Activated T-cell treated with anti-CD3 and anti-CD28 coated beads, Interleukin-2, amount 50 U/mL, for 72 hours (primary cell): Measurements from ENCODE around the gene GRPEL2. TPM values are rescaled to one million over a fixed set of nuclear protein-coding genes. Genes with fewer than 3 reads are reported as not detected.
"Not testable (repeated sequence)": the region's sequence is repeated elsewhere in the genome, so short reads cannot be mapped to it uniquely, and the experiment has no call there.

Source experiments
- ATAC-seq, 2 donors: fragments of 150-1000 bp; cut with Tn5 transposase; replicated peaks in 1 of 2; 2 replicates each; pipeline ENCODE4 v1.10.0; 2021; ENCODE audit warnings: moderate library complexity in 2 of 2, mild to moderate bottlenecking in 1 of 2
- DNase-seq, 2 donors: peaks; one replicate each; pipeline ENCODE4 v3.0.0; 2021 to 2022; ENCODE audit warnings: mixed read lengths in 1 of 2
- H3K27ac Mint-ChIP-seq: one replicate; pipeline ENCODE4 v1.8.0; 2022; ENCODE audit warnings: mild to moderate bottlenecking, moderate library complexity, mixed read lengths
- H3K27me3 Mint-ChIP-seq: one replicate; pipeline ENCODE4 v1.8.0; 2022; ENCODE audit warnings: low read depth, mixed read lengths
- H3K36me3 Mint-ChIP-seq, 2 donors: one replicate each; pipeline ENCODE4 v1.8.0; 2022; ENCODE audit warnings: mixed read lengths in 2 of 2, mild to moderate bottlenecking in 1 of 2; ENCODE audit not compliant: insufficient read depth in 2 of 2
- H3K4me1 Mint-ChIP-seq: one replicate; pipeline ENCODE4 v1.8.0; 2022; ENCODE audit warnings: low read depth, mixed read lengths
- H3K4me3 Mint-ChIP-seq, 2 donors: one replicate each; pipeline ENCODE4 v1.8.0; 2022; ENCODE audit warnings: mild to moderate bottlenecking in 2 of 2, mixed read lengths in 2 of 2, moderate library complexity in 2 of 2
- H3K9me3 Mint-ChIP-seq, 2 donors: one replicate each; pipeline ENCODE4 v1.8.0; 2022; ENCODE audit warnings: mixed read lengths in 2 of 2
- total RNA-seq, 2 donors: library from RNA; stranded (reverse); gene quantifications; one replicate each; pipeline ENCODE4 v1.2.3, GENCODE V29; 2022

The GRPEL2 gene
- total RNA-seq, 2 donors from 2014 or later = 39.6 to 42.7 TPM

DNA sequence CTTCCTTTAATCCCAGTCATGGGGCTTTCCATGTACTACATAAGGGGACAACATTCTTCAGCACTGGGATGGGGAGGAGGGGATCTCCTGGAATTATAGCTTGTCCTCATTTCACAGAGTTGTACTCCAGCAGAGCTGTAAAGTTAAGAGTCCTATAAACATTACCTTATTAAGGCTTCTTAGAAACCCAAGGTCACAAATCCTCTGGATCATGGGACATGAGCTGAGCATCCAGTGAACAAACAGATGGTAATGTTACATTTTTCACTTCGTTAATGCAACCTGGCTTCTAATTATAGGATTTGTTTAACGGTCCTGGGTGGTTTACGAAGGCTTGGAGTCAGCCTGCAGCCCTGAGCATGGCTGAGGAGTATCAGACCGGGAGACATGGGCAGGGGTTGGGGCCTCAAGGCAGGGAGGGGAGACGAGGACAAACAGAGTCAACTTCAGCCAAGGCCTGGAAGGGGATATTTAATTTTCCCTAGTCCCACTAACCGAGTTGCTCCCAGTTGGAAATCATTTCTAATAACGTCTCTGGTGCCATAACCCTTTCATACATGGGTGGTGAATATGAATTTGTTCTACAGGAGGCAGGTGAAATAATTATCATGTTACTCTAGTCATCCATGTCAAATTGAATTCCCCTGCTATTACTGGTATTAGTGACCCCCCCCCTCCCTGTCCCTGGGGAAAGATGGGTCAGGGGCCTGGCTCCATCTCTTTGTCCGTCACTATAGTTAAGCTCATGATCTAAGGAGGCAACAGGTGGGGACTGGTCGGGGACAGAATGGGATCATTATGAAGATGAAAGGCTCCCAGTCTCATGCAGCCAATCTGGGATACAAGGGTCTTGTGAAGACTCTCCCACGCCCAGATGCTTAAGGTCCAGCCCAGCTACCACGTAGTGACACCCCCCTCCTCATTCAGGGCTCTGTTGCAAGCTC lies 44.5 kb downstream of the GRPEL2 start:
- Mint-ChIP-seq H3K36me3 (peaks cover 0 to 2% of the 10 kb centered on the region in 2 donors), H3K9me3 (no peaks in the 10 kb centered on the region), H3K27me3 (no peaks in the 10 kb centered on the region)

DNA sequence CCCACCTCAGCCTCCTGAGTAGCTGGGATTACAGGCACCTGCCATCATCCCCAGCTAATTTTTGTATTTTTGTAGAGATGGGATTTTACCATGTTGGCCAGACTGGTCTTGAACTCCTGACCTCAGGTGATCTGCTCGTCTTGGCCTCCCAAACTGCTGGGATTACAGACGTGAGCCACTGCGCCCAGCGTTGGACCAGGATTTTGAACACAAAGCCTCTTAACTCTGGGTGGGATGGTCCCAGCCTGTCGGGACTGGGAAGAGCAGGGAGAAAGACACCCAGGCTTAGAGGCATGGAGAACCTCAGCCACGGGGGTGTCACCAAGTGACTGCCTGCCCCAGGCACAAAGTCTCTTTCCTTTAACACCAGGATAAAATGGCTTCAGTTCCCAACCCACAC lies 45.8 kb downstream of the GRPEL2 start:
- not testable (repeated sequence) for DNase-seq, H3K4me1 Mint-ChIP-seq, H3K27me3 Mint-ChIP-seq, ATAC-seq, H3K36me3 Mint-ChIP-seq, H3K27ac Mint-ChIP-seq, H3K9me3 Mint-ChIP-seq, H3K4me3 Mint-ChIP-seq

More for the DNA sequence above, 44.5 kb downstream of the GRPEL2 start:
- Mint-ChIP-seq H3K4me1 (no peaks in the 10 kb centered on the region), H3K4me3 (no peak overlapping the region), H3K27ac (no peak overlapping the region)
- ATAC-seq (no peak), DNase-seq (no peak)

GRCh38 chr5:149391524-149391923 lies 46.2 kb downstream of the GRPEL2 start:
- DNase-seq (no peak), ATAC-seq (no peak)
- H3K27me3 Mint-ChIP-seq = no peaks in the 10 kb centered on the region
- H3K4me1 Mint-ChIP-seq = no peaks in the 10 kb centered on the region
- no peak overlapping the region for H3K27ac Mint-ChIP-seq
- H3K4me3 Mint-ChIP-seq = no peak overlapping the region
- H3K36me3 Mint-ChIP-seq = peaks cover 0 to 2% of the 10 kb centered on the region in 2 donors
- H3K9me3 Mint-ChIP-seq = no peaks in the 10 kb centered on the region

DNA sequence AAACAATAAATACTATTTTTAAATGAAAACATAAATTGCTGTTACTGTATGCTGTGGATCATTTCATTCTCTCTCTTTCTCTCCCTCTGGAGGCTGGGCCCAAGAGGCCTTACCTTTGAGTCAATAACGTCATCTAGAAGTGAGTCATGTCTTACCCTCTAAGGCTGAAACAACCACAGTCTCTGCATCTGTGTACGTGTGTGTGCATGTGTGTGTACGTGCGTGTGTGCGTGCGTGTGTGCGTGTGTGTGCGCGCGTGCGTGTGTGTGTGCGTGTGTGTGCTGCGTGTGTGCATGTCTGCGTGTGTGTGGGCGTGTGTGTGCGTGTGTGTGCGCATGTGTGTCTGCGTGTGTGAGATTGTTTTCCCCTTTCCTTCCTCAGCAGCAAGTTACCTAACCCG lies 47.4 kb downstream of the GRPEL2 start:
- ATAC-seq = peak; percentile 70 to 88
- Mint-ChIP-seq H3K4me1 (no peaks in the 10 kb centered on the region), H3K9me3 (no peaks in the 10 kb centered on the region), H3K27me3 (no peaks in the 10 kb centered on the region), H3K4me3 (no peak overlapping the region), H3K36me3 (no peaks in the 10 kb centered on the region), H3K27ac (no peak overlapping the region)
- DNase-seq = peak; percentile 8 to 10

DNA sequence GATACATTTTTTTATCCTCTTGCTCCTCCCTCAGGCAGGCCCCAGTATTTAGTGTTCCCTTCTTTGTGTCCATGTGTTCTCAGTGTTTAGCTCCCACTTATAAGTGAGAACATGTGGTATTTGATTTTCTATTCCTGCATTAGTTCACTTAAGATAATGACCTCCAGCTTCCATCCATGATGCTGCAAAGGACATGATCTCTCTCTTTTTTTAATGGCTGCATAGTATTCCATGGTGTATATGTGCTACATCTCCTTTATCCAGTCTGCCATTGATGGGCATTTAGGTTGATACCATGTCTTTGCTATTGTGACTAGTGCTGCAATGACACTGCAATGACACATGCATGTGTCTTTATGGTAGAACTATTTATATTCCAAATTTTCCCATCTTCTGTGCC lies 49.7 kb downstream of the GRPEL2 start:
- not testable (repeated sequence) for H3K27ac Mint-ChIP-seq, H3K4me1 Mint-ChIP-seq

GRCh38 chr5:149397530-149397929 lies 52.2 kb downstream of the GRPEL2 start:
- no peaks in the 10 kb centered on the region for H3K4me1 Mint-ChIP-seq
- H3K36me3 Mint-ChIP-seq = no peaks in the 10 kb centered on the region
- no peaks in the 10 kb centered on the region for H3K27me3 Mint-ChIP-seq
- no peaks in the 10 kb centered on the region for H3K9me3 Mint-ChIP-seq
- DNase-seq = no peak
- H3K27ac Mint-ChIP-seq = no peak overlapping the region
- H3K4me3 Mint-ChIP-seq = no peak overlapping the region
- ATAC-seq = no peak

More for the DNA sequence above, 49.7 kb downstream of the GRPEL2 start:
- ATAC-seq, H3K27me3 Mint-ChIP-seq, H3K36me3 Mint-ChIP-seq, DNase-seq, H3K4me3 Mint-ChIP-seq, H3K9me3 Mint-ChIP-seq: not testable (repeated sequence)

DNA sequence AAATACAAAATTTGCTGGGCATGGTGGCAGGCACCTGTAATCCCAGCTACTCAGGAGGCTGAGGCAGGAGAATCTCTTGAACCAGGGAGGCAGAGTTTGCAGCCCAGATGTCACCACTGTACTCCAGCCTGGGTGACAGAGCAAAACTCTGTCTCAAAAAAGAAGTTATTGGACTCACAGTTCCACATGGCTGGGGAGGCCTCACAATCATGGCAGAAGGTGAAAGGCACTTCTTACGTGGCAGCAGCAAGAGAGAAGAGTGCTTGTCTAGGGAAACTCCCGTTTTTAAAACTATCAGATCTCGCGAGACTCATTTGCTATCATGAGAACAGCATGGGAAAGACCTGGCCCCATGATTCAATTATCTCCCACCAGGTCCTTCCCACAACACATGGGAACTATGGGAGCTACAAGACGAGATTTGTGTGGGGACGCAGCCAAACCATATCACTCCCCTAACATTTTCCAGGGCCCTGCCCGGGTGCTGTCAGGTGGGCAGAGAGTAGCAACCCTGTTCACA lies 53.5 kb downstream of the GRPEL2 start:
- H3K4me3 Mint-ChIP-seq, DNase-seq, H3K27ac Mint-ChIP-seq, H3K9me3 Mint-ChIP-seq, H3K36me3 Mint-ChIP-seq, H3K4me1 Mint-ChIP-seq, H3K27me3 Mint-ChIP-seq, ATAC-seq: not testable (repeated sequence)

GRCh38 chr5:149399775-149400174 lies 54.5 kb downstream of the GRPEL2 start:
- Mint-ChIP-seq H3K27ac (no peak overlapping the region), H3K4me1 (no peaks in the 10 kb centered on the region), H3K27me3 (no peaks in the 10 kb centered on the region), H3K9me3 (no peaks in the 10 kb centered on the region), H3K36me3 (no peaks in the 10 kb centered on the region), H3K4me3 (no peak overlapping the region)
- ATAC-seq (no peak), DNase-seq (no peak)

- Mint-ChIP-seq H3K9me3 (no peaks in the 10 kb centered on the region), H3K4me3 (no peak overlapping the region), H3K4me1 (no peaks in the 10 kb centered on the region), H3K36me3 (no peaks in the 10 kb centered on the region), H3K27ac (no peak overlapping the region), H3K27me3 (no peaks in the 10 kb centered on the region)
- ATAC-seq = no peak
- no peak for DNase-seq
Observed at GRCh38 chr5:149400304-149400703, 55.0 kb downstream of the GRPEL2 start.

GRCh38 chr5:149401051-149401450 lies 55.8 kb downstream of the GRPEL2 start:
- H3K27me3 Mint-ChIP-seq = no peaks in the 10 kb centered on the region
- no peak for ATAC-seq
- no peaks in the 10 kb centered on the region for H3K4me1 Mint-ChIP-seq
- H3K27ac Mint-ChIP-seq = no peak overlapping the region
- DNase-seq = no peak
- H3K9me3 Mint-ChIP-seq = no peaks in the 10 kb centered on the region
- H3K36me3 Mint-ChIP-seq = no peaks in the 10 kb centered on the region
- H3K4me3 Mint-ChIP-seq = no peak overlapping the region

DNA sequence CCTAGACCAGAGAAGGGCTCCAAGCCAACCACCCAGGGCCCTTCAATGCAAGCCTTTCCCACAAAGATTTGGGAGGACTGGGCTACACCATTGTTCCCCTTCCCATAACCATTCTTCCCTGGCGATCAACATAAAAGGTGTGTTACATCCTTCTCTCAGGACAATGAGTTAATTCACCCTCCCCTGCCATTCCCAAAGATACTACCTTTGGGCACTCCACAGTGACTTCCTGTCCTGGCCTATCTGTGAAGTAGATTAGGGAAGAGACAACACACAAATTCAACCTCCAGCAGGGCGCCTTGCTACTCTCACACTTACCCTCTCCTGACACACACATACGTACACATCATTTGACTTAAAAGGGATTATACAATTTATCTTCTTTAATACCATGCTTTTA lies 57.0 kb downstream of the GRPEL2 start:
- Mint-ChIP-seq H3K9me3 (no peaks in the 10 kb centered on the region), H3K4me1 (no peaks in the 10 kb centered on the region), H3K27ac (no peak overlapping the region), H3K36me3 (no peaks in the 10 kb centered on the region), H3K4me3 (no peak overlapping the region), H3K27me3 (no peaks in the 10 kb centered on the region)
- no peak for DNase-seq
- no peak for ATAC-seq
